Bronchial epithelial cell (primary cell): ENCODE results near the gene CLDN3. TPM values are rescaled to one million over a fixed set of nuclear protein-coding genes. Genes with fewer than 3 reads are reported as not detected.

Experiments used
- DNase-seq: peaks from one replicate; pipeline ENCODE4 v3.0.0-alpha.2; 2010; ENCODE audit warnings: low read depth
- FAIRE-seq: peaks from 2 replicates; lab custom pipeline; 2011; peaks lifted over from hg19 to GRCh38; lab: Jason Lieb, UNC
- H3K27me3 ChIP-seq: 2 replicates; pipeline ENCODE4 v1.5.1; 2011; ENCODE audit warnings: low read length; ENCODE audit not compliant: control insufficient read depth, insufficient read depth
- H3K36me3 ChIP-seq: 2 replicates; pipeline ENCODE4 v1.5.1; 2011; ENCODE audit warnings: low read length; ENCODE audit not compliant: control insufficient read depth, insufficient read depth
- H3K4me3 ChIP-seq: 2 replicates; pipeline ENCODE4 v1.5.1; 2011; ENCODE audit warnings: mild to moderate bottlenecking, low read depth, low read length, control low read depth
- CTCF ChIP-seq: IDR thresholded peaks from 2 replicates; pipeline ENCODE4 v1.5.1; 2011; ENCODE audit warnings: mild to moderate bottlenecking, moderate library complexity, low read length, control low read depth, inconsistent platforms; ENCODE audit not compliant: insufficient read depth, severe bottlenecking
- total RNA-seq: library from RNA; depleted of rRNA; stranded (reverse); fragments of >200 nt; gene quantifications from 2 replicates; pipeline ENCODE4 v1.2.1, GENCODE V29; 2014

Gene CLDN3
- total RNA-seq, 1 donor from 2014 or later = not detected

DNA sequence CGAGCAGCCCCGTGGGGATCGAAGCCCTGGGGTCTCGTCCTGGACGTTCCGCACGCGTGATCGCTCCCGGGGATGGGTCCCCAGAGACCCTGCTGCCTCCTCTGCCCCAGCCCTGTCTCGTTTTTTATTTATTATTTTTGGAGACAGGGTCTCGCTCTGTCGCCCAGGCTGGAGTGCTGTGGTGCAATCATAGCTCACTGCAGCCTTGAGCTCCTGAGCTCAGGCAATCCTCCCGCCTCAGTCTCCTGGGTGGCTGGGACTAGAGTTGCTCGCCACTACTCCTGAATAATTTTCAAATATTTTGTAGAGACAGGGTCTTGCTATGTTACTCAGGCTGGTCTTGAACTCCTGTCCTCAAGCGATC lies 50.3 kb downstream of the CLDN3 start:
- Histone ChIP-seq H3K27me3 (no peaks in the 10 kb centered on the region), H3K36me3 (no peaks in the 10 kb centered on the region), H3K4me3 (peak overlapping the region; percentile 17)
- DNase-seq (no peak), FAIRE-seq (no peak)
- no peak for TF ChIP-seq CTCF

Other genes with a start within 250 kb of the CLDN3 start
- gene BAZ1B, start 248.0 kb downstream of the CLDN3 start, total RNA-seq = 42.4 and 55.8 TPM in 2 replicates
- gene BCL7B, start 212.6 kb downstream of the CLDN3 start, total RNA-seq = 21.3 and 23.6 TPM in 2 replicates
- gene TBL2, start 191.7 kb downstream of the CLDN3 start, total RNA-seq = 63.4 and 78.7 TPM in 2 replicates
- under 0.01 TPM in 1 of 2 replicates, not detected in the other for gene MLXIPL, start 145.7 kb downstream of the CLDN3 start, total RNA-seq
- 1.0 and 2.4 TPM in 2 replicates for gene VPS37D, start 102.4 kb downstream of the CLDN3 start, total RNA-seq
- gene DNAJC30, start 86.8 kb downstream of the CLDN3 start, total RNA-seq = 0.79 and 1.2 TPM in 2 replicates
- 97.9 and 104 TPM in 2 replicates for gene BUD23, start 86.7 kb downstream of the CLDN3 start, total RNA-seq
- 7.3 and 12.4 TPM in 2 replicates for gene STX1A, start 50.6 kb downstream of the CLDN3 start, total RNA-seq
- gene ABHD11, start 31.5 kb downstream of the CLDN3 start, total RNA-seq = 6.5 and 7.1 TPM in 2 replicates
- gene CLDN4, start 60.7 kb upstream of the CLDN3 start, total RNA-seq = 55.5 and 126 TPM in 2 replicates
- gene METTL27, start 72.2 kb upstream of the CLDN3 start, total RNA-seq = 0.26 and 3.3 TPM in 2 replicates
- not detected in 2 replicates for gene TMEM270, start 90.9 kb upstream of the CLDN3 start, total RNA-seq